GM21381 (cell line): Measurements from ENCODE around the gene BLOC1S5.
A peak's percentile ranks its signal among the peaks of the same experiment; 100 is the strongest.
"Not testable (repeated sequence)": the region's sequence is repeated elsewhere in the genome, so short reads cannot be mapped to it uniquely, and the experiment has no call there.

Experiments
- ATAC-seq: cut with Tn5 transposase; IDR thresholded peaks from one replicate; pipeline ENCODE4 v1.9.1; 2021; ENCODE audit warnings: mild to moderate bottlenecking, moderate library complexity; ENCODE audit not compliant: unreplicated experiment

The BLOC1S5 gene

DNA sequence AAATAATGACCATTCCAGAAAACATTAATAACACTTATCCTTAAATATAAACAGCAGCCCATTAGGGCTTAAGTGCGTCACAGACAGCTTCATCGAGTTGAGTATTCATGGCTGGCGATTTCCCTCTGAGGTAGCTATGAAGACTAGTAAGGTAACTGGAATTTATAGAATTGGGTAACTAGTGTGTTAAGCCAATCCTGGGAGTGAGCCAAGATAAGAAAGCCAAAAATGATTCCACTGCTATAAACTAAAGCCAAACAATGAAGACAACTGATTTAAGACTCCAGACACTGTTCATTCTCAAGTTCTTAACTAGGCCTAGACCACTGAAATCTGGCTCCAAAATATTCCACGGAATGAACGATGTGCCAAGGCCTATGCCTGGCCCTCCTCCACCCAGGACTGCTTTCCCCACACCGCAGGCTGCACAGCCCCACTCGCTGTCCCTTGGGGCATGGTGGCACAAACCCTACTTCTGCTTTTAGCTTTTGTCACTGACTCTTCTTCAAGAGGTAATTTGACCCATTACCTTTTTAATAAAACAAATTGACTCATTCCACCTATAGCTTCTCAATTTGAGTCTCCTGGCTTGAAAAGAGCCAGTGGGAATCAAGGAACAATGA, 66.0 kb downstream of the BLOC1S5 start:
- no peak for ATAC-seq

DNA sequence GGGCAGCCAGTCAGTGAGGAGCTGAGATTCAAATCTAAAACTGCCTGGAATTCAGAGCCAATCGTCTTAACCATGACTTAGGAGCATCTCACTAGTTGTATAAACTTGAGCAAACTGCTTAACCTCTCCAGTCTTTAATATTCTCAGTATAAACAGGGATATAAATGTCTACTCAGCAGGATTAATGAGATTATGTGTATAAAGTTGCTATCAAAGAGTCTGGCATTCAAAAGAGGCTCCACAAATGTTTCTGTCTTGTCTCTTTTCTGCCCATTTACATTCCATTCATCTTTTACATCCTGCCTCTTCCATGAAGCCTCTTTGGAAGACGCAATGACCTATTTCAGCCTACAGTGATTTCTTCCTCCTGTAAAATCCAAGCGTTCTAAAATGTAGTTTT, 66.9 kb downstream of the BLOC1S5 start:
- ATAC-seq: no peak

DNA sequence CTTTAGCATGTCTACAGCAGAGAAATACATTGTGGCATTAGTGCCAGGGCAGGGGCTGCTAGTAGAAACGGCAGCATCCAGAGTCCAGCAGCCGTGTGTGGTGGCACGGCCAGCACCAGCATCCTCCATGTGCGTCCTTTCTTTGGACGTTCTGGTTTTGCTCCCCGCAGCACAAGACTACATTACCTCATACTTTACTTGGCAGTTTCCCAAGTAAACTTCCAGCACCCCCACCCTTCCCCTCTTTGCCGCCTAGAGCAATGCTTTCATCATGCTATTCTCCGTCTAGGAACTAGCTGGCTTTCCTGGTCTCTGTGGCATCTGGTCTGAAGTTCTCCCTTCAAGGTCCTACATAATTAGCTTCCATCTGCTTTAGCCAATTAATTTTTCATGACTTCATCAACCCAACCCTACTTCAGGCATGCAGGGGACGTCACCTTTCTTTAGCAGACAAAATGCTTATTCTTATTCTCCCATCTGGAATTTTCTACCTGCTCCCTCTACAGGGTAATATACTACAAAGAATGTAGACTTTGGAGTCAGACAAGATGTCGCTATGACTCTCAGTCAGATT, 67.6 kb downstream of the BLOC1S5 start:
- ATAC-seq: no peak

DNA sequence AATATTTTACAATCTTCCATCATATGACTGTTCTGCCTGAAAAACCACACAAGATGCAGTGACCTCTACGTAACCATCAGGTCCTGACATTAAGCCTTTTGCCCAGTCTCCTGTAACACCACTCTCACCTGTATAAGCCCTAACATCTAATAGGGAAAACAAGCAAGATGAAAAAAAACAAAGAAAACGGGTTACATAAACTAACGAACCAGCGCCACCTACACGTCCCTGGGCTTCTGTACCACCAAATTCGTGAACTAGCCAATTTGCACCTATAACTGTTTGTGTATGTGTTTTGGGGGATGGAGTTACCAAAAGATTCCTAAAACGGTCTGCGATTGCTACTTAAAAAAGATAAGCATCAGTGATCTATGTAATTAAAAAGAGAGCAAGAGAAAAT, 70.2 kb downstream of the BLOC1S5 start:
- ATAC-seq: no peak

DNA sequence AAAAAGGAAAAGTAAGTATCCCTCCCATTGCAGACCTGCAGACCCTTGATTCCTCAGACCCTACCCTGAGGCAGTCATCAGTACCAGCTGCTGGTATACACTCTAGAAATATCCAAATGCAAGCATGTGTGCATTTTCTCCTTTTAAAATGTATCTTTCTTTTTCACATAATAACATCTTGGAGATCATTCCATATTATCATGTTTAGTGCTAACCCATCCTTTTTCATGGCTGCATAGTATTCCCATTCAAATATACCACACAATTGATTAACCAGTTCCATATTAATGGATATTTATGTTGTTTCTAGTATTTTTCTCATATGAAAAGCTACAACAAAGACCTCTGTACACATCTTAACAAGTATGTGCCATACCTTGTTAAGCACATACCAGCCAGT, 70.8 kb downstream of the BLOC1S5 start:
- ATAC-seq: no peak

DNA sequence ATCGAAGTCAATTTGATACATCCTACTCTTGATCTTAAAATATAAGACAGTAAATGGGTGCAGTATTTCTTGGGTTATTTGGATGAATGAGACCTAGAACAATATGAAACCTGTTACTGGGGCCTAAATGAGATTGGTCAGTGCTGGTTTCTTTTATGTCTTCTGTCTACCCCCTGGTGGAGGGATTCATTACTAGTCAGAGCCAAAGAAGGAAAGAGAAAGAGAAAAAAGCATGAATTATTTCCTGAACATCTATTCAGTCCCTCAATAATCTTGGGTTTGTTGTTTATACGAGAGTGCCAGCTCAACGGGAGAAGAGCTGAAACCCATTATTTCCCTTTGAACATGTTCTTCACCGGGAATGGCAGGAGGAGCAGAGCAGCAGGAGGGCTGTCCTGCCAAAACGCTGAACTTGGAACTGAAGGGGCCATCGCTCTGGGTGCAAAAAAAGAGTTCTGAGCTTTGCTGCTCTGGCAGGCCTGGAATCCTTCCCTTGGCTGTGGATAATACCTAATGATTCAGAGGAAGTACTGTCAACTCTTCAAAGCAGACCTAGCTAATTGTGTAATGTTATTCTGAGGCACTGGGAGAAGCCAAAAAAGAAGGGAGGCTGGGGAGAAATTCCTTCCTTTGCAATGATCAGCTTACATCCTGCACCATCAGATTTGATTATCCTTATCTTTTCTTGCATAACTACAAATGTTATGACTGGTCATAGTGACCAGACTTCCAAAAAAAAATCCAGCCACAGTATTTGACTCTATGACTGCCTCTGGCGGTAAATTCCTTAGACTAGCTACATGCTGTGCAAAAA, 72.0 kb downstream of the BLOC1S5 start:
- peak; percentile 96 for ATAC-seq

DNA sequence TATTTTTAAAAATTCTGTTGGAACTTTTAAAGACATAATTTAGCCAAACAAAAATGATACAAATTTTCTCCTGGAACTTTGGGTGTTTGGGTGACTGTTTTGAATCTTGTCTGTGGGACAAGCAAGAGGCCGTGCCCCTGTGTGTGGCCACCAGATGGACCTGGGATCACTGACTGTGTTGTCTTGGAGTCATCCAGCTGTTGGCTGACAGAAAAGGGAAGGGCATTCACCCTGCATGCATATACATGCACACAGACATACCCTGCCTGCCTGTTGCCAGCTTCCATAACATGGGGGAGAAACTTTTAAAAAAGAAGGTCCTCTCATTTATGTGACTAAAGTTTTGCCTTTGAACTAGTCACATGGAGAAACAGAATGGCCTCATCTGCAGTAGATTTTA, 72.7 kb downstream of the BLOC1S5 start:
- peak; percentile 23 for ATAC-seq

DNA sequence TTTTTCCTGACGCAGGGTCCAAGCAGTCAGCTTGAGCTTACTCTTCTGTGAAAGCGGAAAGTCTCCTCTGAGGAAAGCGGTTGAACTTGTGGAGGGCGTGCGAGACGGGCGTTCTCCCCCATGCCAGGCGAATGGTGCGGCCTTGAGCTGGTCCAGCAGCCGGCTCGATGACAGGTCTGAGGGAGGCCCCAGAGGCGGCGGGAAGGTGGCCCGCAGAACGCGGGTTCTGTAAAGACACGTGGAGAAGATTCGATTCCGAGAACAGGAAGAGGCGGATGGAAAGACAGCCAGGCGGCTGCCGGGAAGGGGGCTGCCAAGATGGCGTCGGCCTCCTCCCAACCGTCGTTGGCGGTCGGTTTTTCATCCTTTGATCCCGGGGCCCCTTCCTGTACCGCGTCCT, 78.0 kb downstream of the BLOC1S5 start:
- no peak for ATAC-seq

DNA sequence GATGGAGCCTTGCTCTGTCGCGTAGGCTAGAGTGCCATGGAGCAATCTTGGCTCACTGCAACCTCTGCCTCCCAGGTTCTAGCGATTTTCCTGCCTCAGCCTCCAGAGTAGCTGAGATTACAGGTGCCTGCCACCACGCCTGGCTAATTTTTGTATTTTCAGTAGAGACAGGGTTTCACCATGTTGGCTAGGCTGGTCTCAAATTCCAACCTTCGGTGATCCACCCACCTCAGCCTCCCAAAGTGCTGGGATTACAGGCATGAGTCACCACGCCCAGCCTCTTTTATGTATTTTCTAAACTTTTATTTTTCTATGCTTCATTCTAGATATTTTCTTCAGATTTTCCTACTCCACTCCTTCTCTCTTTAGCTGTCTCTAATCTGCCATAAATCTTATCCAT, 80.2 kb downstream of the BLOC1S5 start:
- ATAC-seq: not testable (repeated sequence)

DNA sequence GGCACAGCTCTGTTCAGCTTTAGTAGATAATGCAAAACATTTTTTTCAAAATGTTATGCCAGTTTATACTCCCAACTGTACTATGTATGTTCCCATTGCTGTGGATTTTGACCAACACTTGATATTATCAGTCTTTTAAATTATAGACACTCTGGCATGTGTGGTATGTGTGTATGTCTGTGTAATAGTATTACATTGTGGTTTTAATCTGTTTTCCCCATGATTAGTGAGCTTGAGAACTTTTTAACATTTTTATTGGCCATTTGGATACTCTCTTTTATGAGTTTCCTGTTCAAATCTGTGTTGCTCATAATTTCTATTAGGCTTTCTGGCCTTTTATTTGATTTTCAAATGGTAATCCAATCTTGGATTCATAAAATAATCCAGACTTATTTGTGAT, 84.4 kb downstream of the BLOC1S5 start:
- no peak for ATAC-seq

DNA sequence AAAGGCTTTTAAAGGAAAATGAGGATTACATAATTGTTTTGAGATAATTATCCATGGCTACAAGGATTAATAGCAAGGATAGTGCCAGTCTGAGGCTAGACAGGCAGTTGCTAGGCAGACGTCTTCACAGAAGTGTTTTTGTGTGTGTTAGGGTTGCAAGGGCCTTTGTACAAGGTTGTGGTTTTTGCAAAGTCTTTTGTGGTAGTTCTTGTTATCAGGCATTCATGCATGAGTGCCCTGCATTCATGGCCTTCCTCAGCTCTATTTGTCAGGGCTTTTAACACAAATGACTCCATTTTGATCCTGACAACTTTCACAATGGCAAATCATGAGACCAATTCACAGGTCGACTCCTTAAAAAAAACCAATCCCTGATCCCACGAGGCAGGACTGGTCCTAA, 85.5 kb downstream of the BLOC1S5 start:
- no peak for ATAC-seq

DNA sequence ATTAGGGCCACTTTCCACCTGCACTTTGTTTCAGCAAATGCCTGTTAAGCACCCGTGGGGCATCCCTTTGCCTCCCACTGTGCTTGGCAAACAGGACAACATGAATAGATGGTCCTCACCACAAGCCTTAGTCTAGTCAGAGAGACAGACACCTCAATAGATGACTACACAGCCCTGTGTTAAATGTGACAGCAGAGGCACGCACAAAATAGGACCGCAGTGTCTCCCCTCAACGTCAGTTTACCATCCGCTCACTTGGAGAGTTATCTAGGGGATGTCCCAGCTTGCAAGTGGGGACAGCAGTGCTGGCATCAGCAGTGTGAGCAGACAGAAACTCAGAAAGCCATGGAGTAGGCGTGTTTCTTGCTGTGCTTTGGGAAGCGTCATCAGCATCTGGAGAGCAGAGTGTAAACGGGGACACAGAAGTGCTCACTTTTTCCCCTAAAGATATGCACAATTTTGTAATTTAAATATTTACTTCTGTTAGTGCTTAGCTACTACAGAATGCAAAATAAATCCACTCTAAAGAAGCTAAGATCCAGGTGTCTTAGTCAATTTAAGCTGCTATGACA, 87.6 kb downstream of the BLOC1S5 start:
- ATAC-seq: no peak

DNA sequence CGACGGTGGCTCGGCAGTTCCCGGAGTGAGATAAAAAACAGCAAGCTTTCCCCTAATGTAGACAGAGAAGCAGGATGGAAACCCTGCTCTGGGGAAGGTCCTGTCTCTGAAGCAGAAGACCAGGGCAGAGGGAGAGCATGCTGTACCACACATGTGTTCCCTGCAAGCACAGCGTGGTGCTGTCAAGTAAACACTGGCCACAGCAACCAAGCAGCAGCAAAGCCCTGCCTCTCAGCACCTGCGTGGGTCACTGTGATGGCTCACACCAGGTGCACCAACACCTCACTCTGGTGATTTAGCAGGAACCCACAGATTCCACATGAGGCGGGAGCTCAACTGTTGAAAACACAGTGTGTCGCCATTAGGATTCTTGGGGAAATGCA, 88.4 kb downstream of the BLOC1S5 start:
- no peak for ATAC-seq

DNA sequence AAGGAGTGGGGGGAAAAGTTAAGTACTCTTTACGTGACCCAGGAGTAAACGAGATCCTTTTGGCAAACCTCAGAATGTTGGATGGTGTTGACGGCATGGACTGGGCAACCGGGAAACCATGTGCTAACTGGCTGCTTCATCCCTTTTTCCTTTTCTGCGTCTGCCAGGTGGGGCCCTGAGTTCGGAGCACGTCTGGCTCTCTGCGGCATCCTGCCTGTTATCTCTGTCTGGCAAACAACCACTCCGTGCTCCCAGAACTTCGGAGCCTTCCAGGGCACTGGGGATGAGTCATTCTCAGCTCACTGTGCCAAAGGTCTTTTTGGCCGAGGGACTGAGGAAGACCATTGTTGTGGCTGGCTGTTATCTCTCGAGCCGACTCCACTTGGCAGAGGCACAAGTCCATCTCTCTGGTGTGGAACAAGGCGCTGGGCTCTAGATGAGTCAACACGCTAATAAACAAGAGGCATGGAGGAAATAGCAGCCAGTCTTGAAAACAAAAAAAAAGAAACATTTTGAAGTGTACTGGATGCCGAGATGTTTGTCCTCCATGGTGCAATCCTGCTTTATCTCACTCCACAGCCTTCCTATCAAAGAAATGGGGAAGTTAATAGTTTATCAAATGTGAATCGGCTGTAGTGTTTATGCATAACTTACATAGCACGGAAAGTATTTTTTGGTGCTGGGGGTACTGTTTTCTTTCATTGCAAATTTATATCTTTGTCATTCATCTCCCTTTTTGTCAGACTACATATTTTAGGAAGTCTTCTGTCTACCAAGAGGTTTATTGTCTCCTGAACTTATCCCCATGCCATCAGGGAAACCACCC, 89.0 kb downstream of the BLOC1S5 start:
- ATAC-seq: peak; percentile 49

DNA sequence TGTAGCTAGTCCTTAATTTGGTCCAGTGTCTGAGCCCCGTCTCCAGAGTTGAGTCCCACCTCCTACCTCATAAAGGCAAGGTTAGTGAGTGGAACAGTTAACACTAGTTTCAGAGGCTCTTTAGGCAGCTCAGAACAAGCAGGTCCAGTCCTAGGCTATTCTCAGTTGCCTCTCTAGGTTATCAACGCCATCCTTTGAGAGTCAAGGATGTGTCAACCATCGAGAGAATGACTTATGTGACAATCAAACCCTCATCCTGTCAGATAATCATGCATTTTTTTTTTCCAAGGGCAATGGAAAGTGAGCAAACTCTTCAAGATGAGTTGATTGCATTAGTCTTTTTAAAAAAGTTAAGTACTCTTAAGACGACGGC, 89.6 kb downstream of the BLOC1S5 start:
- no peak for ATAC-seq

DNA sequence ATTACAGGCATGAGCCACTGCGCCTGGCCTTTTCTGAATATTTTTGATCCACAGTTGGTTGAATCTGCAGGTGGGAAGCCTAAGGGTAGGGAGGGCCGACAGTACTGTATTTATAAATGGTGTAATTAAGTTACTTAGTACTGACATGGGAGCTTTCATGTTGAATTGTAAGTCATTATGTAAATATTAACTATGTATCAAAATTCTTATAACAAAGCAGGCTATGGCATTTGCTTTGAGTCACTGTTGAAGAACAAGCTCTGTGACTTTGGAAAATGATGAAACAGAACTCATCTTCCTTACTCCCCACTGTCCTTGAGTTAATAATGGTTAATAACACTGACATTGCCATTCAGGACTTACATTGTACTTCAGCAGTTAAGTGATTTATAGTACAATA, 90.6 kb downstream of the BLOC1S5 start:
- ATAC-seq: no peak

DNA sequence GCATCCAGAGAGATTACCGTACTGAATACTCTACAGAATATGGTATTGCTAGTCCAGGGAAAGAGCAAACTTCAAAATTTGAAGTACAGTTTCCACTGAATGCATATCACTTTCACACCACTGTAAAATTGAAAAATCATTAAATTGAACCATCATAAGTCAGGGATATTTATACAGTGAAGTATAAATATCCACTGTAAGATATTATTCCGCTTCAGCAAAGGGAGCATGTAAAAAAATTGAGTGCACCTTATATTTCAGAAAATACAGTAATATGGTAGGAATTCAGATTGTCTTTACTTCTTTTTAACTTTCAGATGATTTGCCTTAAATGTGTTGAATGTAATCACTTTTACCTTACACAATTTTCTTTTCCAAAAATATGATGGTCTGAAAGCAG, 92.7 kb downstream of the BLOC1S5 start:
- ATAC-seq: no peak

DNA sequence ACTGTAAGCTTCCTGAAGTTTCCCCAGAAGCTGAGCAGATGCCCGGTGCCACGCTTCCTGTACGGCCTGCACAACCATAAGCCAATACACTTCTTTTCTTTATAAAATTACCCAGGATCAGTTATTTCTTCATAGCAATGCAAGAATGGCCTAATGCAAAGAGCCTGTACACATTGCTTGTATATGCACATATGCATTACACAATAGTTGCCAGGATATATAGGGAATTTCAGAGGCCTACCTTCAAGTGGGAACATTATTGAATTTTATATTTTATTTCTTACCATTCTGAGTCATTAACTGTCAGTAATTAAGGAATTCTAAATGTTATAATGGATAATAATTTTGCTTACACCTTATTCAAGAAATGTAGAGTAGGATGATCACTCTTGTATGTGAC, 93.6 kb downstream of the BLOC1S5 start:
- ATAC-seq: no peak
